ENCODE data around the gene TRAF3IP1. TPM values are rescaled to one million over a fixed set of nuclear protein-coding genes. Genes with fewer than 3 reads are reported as not detected.

TRAF3IP1 gene
- total RNA-seq, 6 experiments from 2014 or later: 15.7 to 21.7 (median 17.6) TPM

GRCh38 chr2:238382381-238382781 is 62.1 kb downstream of the TRAF3IP1 start:
- TF ChIP-seq CTCF (IDR thresholded peaks at IDR 0.05): no peak
- H3K27ac Mint-ChIP-seq: no peak overlapping the region
- no peaks in the 10 kb centered on the region; the same call in 1 of the 2 replicates for H3K27me3 Mint-ChIP-seq (ENCODE audit: insufficient read depth)
- peaks cover 20% of the 10 kb centered on the region for H3K4me1 Mint-ChIP-seq (ENCODE audit: low read depth)
- no peaks in the 10 kb centered on the region for H3K9me3 Mint-ChIP-seq
- peaks cover 19% of the 10 kb centered on the region for H3K36me3 Mint-ChIP-seq (ENCODE audit: low read depth)
- no peak overlapping the region for H3K4me3 Mint-ChIP-seq
- no peak for DNase-seq

GRCh38 chr2:238383135-238383534 is 62.8 kb downstream of the TRAF3IP1 start:
- no peak for TF ChIP-seq CTCF (IDR thresholded peaks at IDR 0.05)
- DNase-seq: no peak
- Mint-ChIP-seq H3K27me3 (ENCODE audit: insufficient read depth) (no peaks in the 10 kb centered on the region; the same call in 1 of the 2 replicates), H3K9me3 (no peaks in the 10 kb centered on the region), H3K4me3 (no peak overlapping the region), H3K36me3 (ENCODE audit: low read depth) (peaks cover 23% of the 10 kb centered on the region), H3K4me1 (ENCODE audit: low read depth) (peaks cover 19% of the 10 kb centered on the region), H3K27ac (no peak overlapping the region)

GRCh38 chr2:238383743-238384380 is 63.5 kb downstream of the TRAF3IP1 start:
- Mint-ChIP-seq H3K27ac (no peak overlapping the region), H3K36me3 (ENCODE audit: low read depth) (peaks cover 23% of the 10 kb centered on the region), H3K9me3 (no peaks in the 10 kb centered on the region), H3K4me3 (no peak overlapping the region), H3K27me3 (ENCODE audit: insufficient read depth) (no peaks in the 10 kb centered on the region; the same call in 1 of the 2 replicates), H3K4me1 (ENCODE audit: low read depth) (peaks cover 19% of the 10 kb centered on the region)
- no peak for DNase-seq
- TF ChIP-seq CTCF (IDR thresholded peaks at IDR 0.05): no peak

- H3K27me3 Mint-ChIP-seq (ENCODE audit: insufficient read depth): no peaks in the 10 kb centered on the region; the same call in 1 of the 2 replicates
- H3K9me3 Mint-ChIP-seq: no peaks in the 10 kb centered on the region
- no peak for DNase-seq
- H3K4me3 Mint-ChIP-seq: no peak overlapping the region
- H3K27ac Mint-ChIP-seq: no peak overlapping the region
- TF ChIP-seq CTCF (IDR thresholded peaks at IDR 0.05): no peak
- peaks cover 27% of the 10 kb centered on the region for H3K36me3 Mint-ChIP-seq (ENCODE audit: low read depth)
- H3K4me1 Mint-ChIP-seq (ENCODE audit: low read depth): peaks cover 6% of the 10 kb centered on the region
These were observed 67.0 kb downstream of the TRAF3IP1 start for GRCh38 chr2:238387332-238387731.

GRCh38 chr2:238388794-238389193 is 68.5 kb downstream of the TRAF3IP1 start:
- DNase-seq: no peak
- no peaks in the 10 kb centered on the region; the same call in 1 of the 2 replicates for H3K27me3 Mint-ChIP-seq (ENCODE audit: insufficient read depth)
- peaks cover 14% of the 10 kb centered on the region; the same call in 1 of the 2 replicates for H3K36me3 Mint-ChIP-seq (ENCODE audit: low read depth)
- H3K4me3 Mint-ChIP-seq: no peak overlapping the region
- no peak for TF ChIP-seq CTCF (IDR thresholded peaks at IDR 0.05)
- H3K4me1 Mint-ChIP-seq (ENCODE audit: low read depth): peaks cover 6% of the 10 kb centered on the region
- H3K27ac Mint-ChIP-seq: no peak overlapping the region
- no peaks in the 10 kb centered on the region for H3K9me3 Mint-ChIP-seq

Data from HFFc6 (cell line).